DND-41 (cell line): ENCODE data around the gene TPPP.
"Not testable (repeated sequence)": the region's sequence is repeated elsewhere in the genome, so short reads cannot be mapped to it uniquely, and the experiment has no call there.

ENCODE experiments used
- ATAC-seq: fragments of 200-7000 bp; cut with Tn5 transposase; 3 replicates; pipeline ENCODE4 v1.9.1; 2021; ENCODE audit warnings: low read depth; ENCODE audit not compliant: insufficient read depth
- DNase-seq: peaks from one replicate; pipeline ENCODE4 v3.0.0-alpha.2; 2020
- H2AFZ ChIP-seq: 2 replicates; pipeline ENCODE4 v1.6.0; 2012; ENCODE audit warnings: low read depth, low read length
- H3K27ac ChIP-seq: 2 replicates; pipeline ENCODE4 v1.5.1; 2012; ENCODE audit warnings: low read length, inconsistent platforms
- H3K27me3 ChIP-seq: fragments of 200-600 bp; sonication (generic); 2 replicates; pipeline ENCODE4 v1.6.0; 2012; ENCODE audit warnings: low read length, mild to moderate bottlenecking, inconsistent platforms; ENCODE audit not compliant: insufficient read depth, poor library complexity
- H3K36me3 ChIP-seq: 2 replicates; pipeline ENCODE4 v1.5.1; 2012; ENCODE audit warnings: low read length, inconsistent platforms; ENCODE audit not compliant: insufficient read depth
- H3K4me1 ChIP-seq: 2 replicates; pipeline ENCODE4 v1.5.1; 2012; ENCODE audit warnings: mild to moderate bottlenecking, low read length; ENCODE audit not compliant: insufficient read depth
- H3K4me2 ChIP-seq: 2 replicates; pipeline ENCODE4 v1.6.0; 2012; ENCODE audit warnings: mild to moderate bottlenecking, moderate library complexity, low read length, inconsistent platforms; ENCODE audit not compliant: insufficient read depth
- H3K4me3 ChIP-seq, 2 experiments: fragments of 200-600 bp in 1 of 2; shearing (Covaris generic) in 1 of 2; 2 replicates each; pipeline ENCODE4 v1.5.1; 2012 to 2016; ENCODE audit warnings: inconsistent platforms in 2 of 2, low read length in 2 of 2, mild to moderate bottlenecking in 2 of 2, low read depth in 1 of 2, moderate library complexity in 1 of 2
- H3K79me2 ChIP-seq: 2 replicates; pipeline ENCODE4 v1.6.0; 2012; ENCODE audit warnings: low read length, inconsistent platforms; ENCODE audit not compliant: insufficient read depth
- H3K9ac ChIP-seq: 2 replicates; pipeline ENCODE4 v1.6.0; 2012; ENCODE audit warnings: low read depth, mild to moderate bottlenecking, inconsistent platforms, low read length, moderate library complexity
- H3K9me3 ChIP-seq: 2 replicates; pipeline ENCODE4 v1.5.1; 2012; ENCODE audit warnings: low read length, moderate library complexity, mild to moderate bottlenecking, inconsistent platforms; ENCODE audit not compliant: insufficient read depth, severe bottlenecking
- H4K20me1 ChIP-seq: 2 replicates; pipeline ENCODE4 v1.6.0; 2012; ENCODE audit warnings: low read length; ENCODE audit not compliant: insufficient read depth
- CTCF ChIP-seq: IDR thresholded peaks from 2 replicates; pipeline ENCODE4 v1.5.1; 2012; ENCODE audit warnings: borderline replicate concordance, low read length, moderate library complexity, mild to moderate bottlenecking; ENCODE audit not compliant: poor library complexity, severe bottlenecking; ENCODE audit errors: extremely low read depth
- EZH2 ChIP-seq: IDR thresholded peaks from 3 replicates; pipeline ENCODE4 v1.6.1; 2012; ENCODE audit warnings: borderline replicate concordance, low read depth, mild to moderate bottlenecking, moderate library complexity, low read length, inconsistent platforms; ENCODE audit not compliant: severe bottlenecking

TPPP gene

GRCh38 chr5:719379-719778, 26.2 kb upstream of the TPPP start:
- not testable (repeated sequence) for ATAC-seq

GRCh38 chr5:717143-717542, 24.0 kb upstream of the TPPP start:
- DNase-seq = no peak
- Histone ChIP-seq H4K20me1 (no peaks in the 10 kb centered on the region), H3K4me3 (no peak overlapping the region), H3K9me3 (peaks cover 5% of the 10 kb centered on the region), H3K27me3 (no peaks in the 10 kb centered on the region), H2AFZ (no peak overlapping the region), H3K36me3 (no peaks in the 10 kb centered on the region), H3K4me1 (no peaks in the 10 kb centered on the region), H3K4me2 (no peak overlapping the region), H3K79me2 (no peaks in the 10 kb centered on the region), H3K9ac (no peak overlapping the region), H3K27ac (no peak overlapping the region)
- no peak for ATAC-seq
- TF ChIP-seq EZH2 (no peak), CTCF (no peak)

More at GRCh38 chr5:719379-719778, 26.2 kb upstream of the TPPP start:
- H3K9ac ChIP-seq, H3K27ac ChIP-seq, DNase-seq, H3K79me2 ChIP-seq, H3K9me3 ChIP-seq, H3K4me1 ChIP-seq, H3K27me3 ChIP-seq, H3K4me2 ChIP-seq, H2AFZ ChIP-seq, H3K36me3 ChIP-seq, H3K4me3 ChIP-seq, H4K20me1 ChIP-seq: not testable (repeated sequence)

GRCh38 chr5:716740-717139, 23.6 kb upstream of the TPPP start:
- H3K4me3 ChIP-seq, H3K27me3 ChIP-seq, DNase-seq: not testable (repeated sequence)

GRCh38 chr5:715636-716035, 22.5 kb upstream of the TPPP start:
- not testable (repeated sequence) for H3K4me3 ChIP-seq, H3K9me3 ChIP-seq, H3K36me3 ChIP-seq, DNase-seq, H3K4me2 ChIP-seq, H3K9ac ChIP-seq, H3K27me3 ChIP-seq, H3K27ac ChIP-seq, H3K4me1 ChIP-seq, H2AFZ ChIP-seq, H4K20me1 ChIP-seq, ATAC-seq, H3K79me2 ChIP-seq

More at GRCh38 chr5:716740-717139, 23.6 kb upstream of the TPPP start:
- H3K27ac ChIP-seq, H3K4me2 ChIP-seq, H2AFZ ChIP-seq, H3K79me2 ChIP-seq, H4K20me1 ChIP-seq, ATAC-seq, H3K4me1 ChIP-seq, H3K36me3 ChIP-seq, H3K9me3 ChIP-seq, H3K9ac ChIP-seq: not testable (repeated sequence)

GRCh38 chr5:714215-715118, 21.3 kb upstream of the TPPP start:
- H3K27me3 ChIP-seq = not testable (repeated sequence)

GRCh38 chr5:713686-714085, 20.5 kb upstream of the TPPP start:
- H4K20me1 ChIP-seq, H3K4me3 ChIP-seq, H3K9me3 ChIP-seq, H3K27ac ChIP-seq, H3K27me3 ChIP-seq, H3K4me1 ChIP-seq, H3K79me2 ChIP-seq, H3K4me2 ChIP-seq, DNase-seq, H3K36me3 ChIP-seq, H3K9ac ChIP-seq, ATAC-seq, H2AFZ ChIP-seq: not testable (repeated sequence)

More at GRCh38 chr5:714215-715118, 21.3 kb upstream of the TPPP start:
- not testable (repeated sequence) for H4K20me1 ChIP-seq, H3K9ac ChIP-seq, H3K9me3 ChIP-seq, H3K36me3 ChIP-seq, H3K4me1 ChIP-seq, H3K4me2 ChIP-seq, H3K79me2 ChIP-seq, ATAC-seq, H3K4me3 ChIP-seq, DNase-seq, H2AFZ ChIP-seq, H3K27ac ChIP-seq

GRCh38 chr5:708848-709517, 15.8 kb upstream of the TPPP start:
- peak; percentile 17; the same call in 1 of the 3 replicates for ATAC-seq
- H3K27me3 ChIP-seq, H3K4me3 ChIP-seq, H3K4me2 ChIP-seq, H3K27ac ChIP-seq, H3K9ac ChIP-seq, H3K9me3 ChIP-seq, H3K79me2 ChIP-seq, H3K4me1 ChIP-seq, H3K36me3 ChIP-seq, H2AFZ ChIP-seq, H4K20me1 ChIP-seq, DNase-seq: not testable (repeated sequence)
